Stimulated activated naive CD4-positive, alpha-beta T cell (primary cell): Measurements from ENCODE around the gene DDX6.
"Not testable (repeated sequence)": the region's sequence is repeated elsewhere in the genome, so short reads cannot be mapped to it uniquely, and the experiment has no call there.

Source experiments
- DNase-seq, 6 experiments: peaks; one replicate each; lab custom pipeline; 2025; lab: John Stamatoyannopoulos, UW

Gene DDX6

GRCh38 chr11:118740892-118741291, 50.1 kb downstream of the DDX6 start:
- no peak for DNase-seq

- no peak for DNase-seq
Measured at GRCh38 chr11:118735203-118735602, 55.8 kb downstream of the DDX6 start.

GRCh38 chr11:118734031-118734430, 56.9 kb downstream of the DDX6 start:
- DNase-seq: no peak

- not testable (repeated sequence) for DNase-seq
Measured at GRCh38 chr11:118729753-118730152, 61.2 kb downstream of the DDX6 start.

GRCh38 chr11:118728112-118728511, 62.9 kb downstream of the DDX6 start:
- DNase-seq: not testable (repeated sequence)

- not testable (repeated sequence) for DNase-seq
Measured at GRCh38 chr11:118727721-118728066, 63.3 kb downstream of the DDX6 start.

- DNase-seq: not testable (repeated sequence)
Measured at GRCh38 chr11:118727001-118727720, 63.8 kb downstream of the DDX6 start.

GRCh38 chr11:118721478-118722015, 69.4 kb downstream of the DDX6 start:
- DNase-seq: not testable (repeated sequence)

GRCh38 chr11:118720740-118721139, 70.2 kb downstream of the DDX6 start:
- DNase-seq: not testable (repeated sequence)

GRCh38 chr11:118720078-118720477, 70.9 kb downstream of the DDX6 start:
- DNase-seq: not testable (repeated sequence)

- DNase-seq: not testable (repeated sequence)
Measured at GRCh38 chr11:118718562-118718961, 72.4 kb downstream of the DDX6 start.

GRCh38 chr11:118717733-118718132, 73.2 kb downstream of the DDX6 start:
- not testable (repeated sequence) for DNase-seq

GRCh38 chr11:118717221-118717620, 73.7 kb downstream of the DDX6 start:
- DNase-seq: not testable (repeated sequence)

GRCh38 chr11:118715837-118716260, 75.1 kb downstream of the DDX6 start:
- no peak for DNase-seq

GRCh38 chr11:118715245-118715831, 75.6 kb downstream of the DDX6 start:
- DNase-seq: no peak

GRCh38 chr11:118714816-118715215, 76.1 kb downstream of the DDX6 start:
- DNase-seq: no peak

GRCh38 chr11:118714416-118714815, 76.5 kb downstream of the DDX6 start:
- not testable (repeated sequence) for DNase-seq

GRCh38 chr11:118708296-118708695, 82.7 kb downstream of the DDX6 start:
- no peak for DNase-seq

GRCh38 chr11:118706546-118706825, 84.5 kb downstream of the DDX6 start:
- DNase-seq: no peak

- no peak for DNase-seq
Measured at GRCh38 chr11:118705791-118706545, 85.0 kb downstream of the DDX6 start.

- peak in 5 of 6 experiments; percentile 26 to 77 (median 56) for DNase-seq
Measured at GRCh38 chr11:118705111-118705741, 85.7 kb downstream of the DDX6 start.

GRCh38 chr11:118703563-118704106, 87.3 kb downstream of the DDX6 start:
- no peak for DNase-seq
